H9 (cell line): ENCODE data around the gene RPUSD3. TPM values are rescaled to one million over a fixed set of nuclear protein-coding genes. Genes with fewer than 3 reads are reported as not detected.

ENCODE experiments used
- DNase-seq: peaks from one replicate; pipeline ENCODE4 v3.0.0-alpha.2; 2017
- H2AFZ ChIP-seq: one replicate; pipeline ENCODE4 v1.6.1; 2013; ENCODE audit warnings: mild to moderate bottlenecking, low read length, control low read depth, moderate library complexity
- H2AK5ac ChIP-seq: 2 replicates; pipeline ENCODE4 v1.6.1; 2013; ENCODE audit warnings: low read length, control low read depth, mixed read lengths; ENCODE audit not compliant: insufficient read length
- H2BK120ac ChIP-seq: one replicate; pipeline ENCODE4 v1.6.1; 2013; ENCODE audit warnings: low read depth, mild to moderate bottlenecking, low read length, control low read depth, inconsistent platforms; ENCODE audit not compliant: poor library complexity, severe bottlenecking
- H2BK12ac ChIP-seq: 2 replicates; pipeline ENCODE4 v1.6.1; 2013; ENCODE audit warnings: low read length, control low read depth, mixed read lengths, low read depth; ENCODE audit not compliant: insufficient read length
- H2BK15ac ChIP-seq: 2 replicates; pipeline ENCODE4 v1.6.1; 2013; ENCODE audit warnings: low read depth, low read length, control low read depth
- H2BK20ac ChIP-seq: one replicate; pipeline ENCODE4 v1.6.1; 2013; ENCODE audit warnings: low read depth, mild to moderate bottlenecking, low read length, control low read depth, inconsistent platforms; ENCODE audit not compliant: poor library complexity, severe bottlenecking
- H2BK5ac ChIP-seq: 2 replicates; pipeline ENCODE4 v1.6.1; 2013; ENCODE audit warnings: low read length, control low read depth, mixed read lengths; ENCODE audit not compliant: insufficient read length
- H3K14ac ChIP-seq: 2 replicates; pipeline ENCODE4 v1.6.1; 2013; ENCODE audit warnings: low read length, control low read depth; ENCODE audit not compliant: insufficient read depth
- H3K18ac ChIP-seq: 2 replicates; pipeline ENCODE4 v1.6.1; 2013; ENCODE audit warnings: low read depth, mild to moderate bottlenecking, mixed read lengths, low read length, control low read depth; ENCODE audit not compliant: insufficient read length
- H3K23ac ChIP-seq: 2 replicates; pipeline ENCODE4 v1.6.1; 2013; ENCODE audit warnings: low read length, control low read depth, mixed read lengths, low read depth; ENCODE audit not compliant: insufficient read length
- H3K23me2 ChIP-seq: 2 replicates; pipeline ENCODE4 v1.6.1; 2013; ENCODE audit warnings: low read depth, mild to moderate bottlenecking, mixed read lengths, low read length, control low read depth; ENCODE audit not compliant: insufficient read length, poor library complexity, severe bottlenecking
- H3K27ac ChIP-seq: 2 replicates; pipeline ENCODE4 v1.5.1; 2013; ENCODE audit warnings: low read length, control low read depth, mixed read lengths, low read depth; ENCODE audit not compliant: insufficient read length
- H3K27me3 ChIP-seq: 2 replicates; pipeline ENCODE4 v1.6.1; 2013; ENCODE audit warnings: low read length, control low read depth, inconsistent platforms; ENCODE audit not compliant: insufficient read depth
- H3K4ac ChIP-seq: 2 replicates; pipeline ENCODE4 v1.6.1; 2013; ENCODE audit warnings: low read depth, mild to moderate bottlenecking, control low read depth, inconsistent platforms, low read length, moderate library complexity
- H3K4me1 ChIP-seq: 2 replicates; pipeline ENCODE4 v1.6.1; 2013; ENCODE audit warnings: low read length, control low read depth, inconsistent platforms; ENCODE audit not compliant: insufficient read depth
- H3K4me2 ChIP-seq: 2 replicates; pipeline ENCODE4 v1.6.1; 2013; ENCODE audit warnings: low read length, control low read depth, mixed read lengths; ENCODE audit not compliant: insufficient read length, insufficient read depth
- H3K56ac ChIP-seq: 2 replicates; pipeline ENCODE4 v1.6.1; 2013; ENCODE audit warnings: low read depth, mild to moderate bottlenecking, mixed read lengths, low read length, control low read depth; ENCODE audit not compliant: insufficient read length
- H3K79me1 ChIP-seq: 2 replicates; pipeline ENCODE4 v1.6.1; 2013; ENCODE audit warnings: low read depth, mild to moderate bottlenecking, moderate library complexity, low read length, control low read depth, inconsistent platforms; ENCODE audit not compliant: insufficient read depth, poor library complexity, severe bottlenecking
- H3K79me2 ChIP-seq: 2 replicates; pipeline ENCODE4 v1.6.1; 2013; ENCODE audit warnings: low read length, control low read depth, inconsistent platforms; ENCODE audit not compliant: insufficient read depth
- H3K9ac ChIP-seq: 2 replicates; pipeline ENCODE4 v1.6.1; 2013; ENCODE audit warnings: low read length, control low read depth, mixed read lengths; ENCODE audit not compliant: insufficient read length; ENCODE audit errors: extremely low read depth
- H3K9me3 ChIP-seq: one replicate; pipeline ENCODE4 v1.6.1; 2013; ENCODE audit warnings: low read depth, low read length, inconsistent platforms; ENCODE audit not compliant: control insufficient read depth
- H3T11ph ChIP-seq: one replicate; pipeline ENCODE4 v1.6.1; 2013; ENCODE audit warnings: mild to moderate bottlenecking, low read length, control low read depth, inconsistent platforms
- H4K20me1 ChIP-seq: one replicate; pipeline ENCODE4 v1.6.1; 2013; ENCODE audit not compliant: control insufficient read depth, insufficient read length, insufficient read depth
- H4K5ac ChIP-seq: 2 replicates; pipeline ENCODE4 v1.6.1; 2013; ENCODE audit warnings: low read depth, mild to moderate bottlenecking, mixed read lengths, low read length, control low read depth; ENCODE audit not compliant: insufficient read length
- H4K8ac ChIP-seq: replicated peaks from 2 replicates; pipeline ENCODE4 v1.6.1; 2013; ENCODE audit warnings: low read length, control low read depth, mixed read lengths, low read depth; ENCODE audit not compliant: insufficient read length
- H4K91ac ChIP-seq: 2 replicates; pipeline ENCODE4 v1.6.1; 2013; ENCODE audit warnings: low read depth, mild to moderate bottlenecking, moderate library complexity, mixed read lengths, low read length, control low read depth; ENCODE audit not compliant: insufficient read length
- H3K27ac Mint-ChIP-seq, 3 experiments: 2 replicates in 2 of 3; 3 replicates in 1 of 3; pipeline ENCODE4 v1.8.0; 2020 to 2021; ENCODE audit warnings: mixed read lengths in 3 of 3, mild to moderate bottlenecking in 1 of 3, moderate library complexity in 1 of 3
- H3K27me3 Mint-ChIP-seq: 2 replicates; pipeline ENCODE4 v1.8.0; 2021; ENCODE audit warnings: low read depth, mild to moderate bottlenecking, moderate library complexity, mixed read lengths
- H3K36me3 Mint-ChIP-seq, 3 experiments: 2 replicates in 2 of 3; 3 replicates in 1 of 3; pipeline ENCODE4 v1.8.0; 2020 to 2021; ENCODE audit warnings: low read depth in 3 of 3, mixed read lengths in 3 of 3; ENCODE audit not compliant: insufficient read depth in 1 of 3
- H3K4me1 Mint-ChIP-seq, 2 experiments: 2 replicates each; pipeline ENCODE4 v1.8.0; 2020; ENCODE audit warnings: mixed read lengths in 2 of 2
- H3K4me3 Mint-ChIP-seq, 2 experiments: 2 replicates in 1 of 2; 3 replicates in 1 of 2; pipeline ENCODE4 v1.8.0; 2020 to 2021; ENCODE audit warnings: mild to moderate bottlenecking in 2 of 2, mixed read lengths in 2 of 2, moderate library complexity in 1 of 2
- H3K9me3 Mint-ChIP-seq, 2 experiments: 2 replicates in 1 of 2; 3 replicates in 1 of 2; pipeline ENCODE4 v1.8.0; 2020; ENCODE audit warnings: mild to moderate bottlenecking in 2 of 2, mixed read lengths in 2 of 2, moderate library complexity in 1 of 2
- whole genome bisulfite sequencing: extraction: QIAGEN DNeasy Blood & Tissue Kit; methylation state at CpG from one replicate; pipeline ENCODE4 v1.1.7; 2013; ENCODE audit warnings: missing lambda C conversion rate, low lambda C conversion rate, mixed read lengths; ENCODE audit not compliant: insufficient read length; ENCODE audit errors: extremely low coverage; 5-methylcytosine and 5-hydroxymethylcytosine counted together
- total RNA-seq: library from RNA; stranded (reverse); gene quantifications from 2 replicates; pipeline ENCODE4 v1.2.1, GENCODE V29; 2021
- TF ChIP-seq, protein P1 (sequence below): fragments of 200-600 bp; sonication (generic); conservative IDR thresholded peaks from 3 replicates; pipeline ENCODE4 v1.8.0; 2021; ENCODE audit warnings: antibody characterized with exemption, mild to moderate bottlenecking

RPUSD3 gene
- total RNA-seq, 1 experiment from 2014 or later = 59.5 TPM

DNA sequence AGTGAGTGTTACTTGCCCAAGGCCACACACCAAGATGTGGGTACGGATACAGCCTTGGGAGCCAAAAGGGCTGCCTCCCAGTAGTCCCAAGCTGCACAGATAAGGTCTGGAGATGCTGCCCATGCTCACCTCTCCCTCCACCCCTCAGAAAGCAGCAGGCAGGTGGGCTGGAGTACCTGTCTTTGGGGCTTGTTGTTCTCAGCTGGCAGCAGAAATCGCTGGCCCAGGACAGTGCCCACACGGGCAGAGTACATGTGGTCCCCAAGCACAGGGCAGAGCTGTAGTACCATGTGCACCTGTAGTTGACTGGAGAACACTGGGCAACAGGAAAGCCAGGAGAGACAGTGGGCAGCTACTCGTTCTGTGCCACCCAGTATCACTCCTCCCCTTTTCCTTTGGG, 5.0 kb downstream of the RPUSD3 start:
- Histone ChIP-seq H4K91ac (no peak overlapping the region), H3K23me2 (peaks cover 5% of the 10 kb centered on the region), H3K4me1 (no peaks in the 10 kb centered on the region), H4K8ac (no peak overlapping the region), H2AK5ac (no peak overlapping the region), H2AFZ (no peak overlapping the region), H2BK5ac (no peak overlapping the region), H4K5ac (no peak overlapping the region), H3K23ac (no peak overlapping the region), H3T11ph (no peak overlapping the region), H3K79me1 (no peaks in the 10 kb centered on the region), H2BK12ac (no peak overlapping the region), H3K14ac (no peak overlapping the region), H3K9me3 (no peaks in the 10 kb centered on the region), H3K4me2 (no peak overlapping the region), H4K20me1 (no peaks in the 10 kb centered on the region), H2BK20ac (no peak overlapping the region), H3K27ac (no peak overlapping the region), H2BK120ac (no peak overlapping the region), H3K56ac (no peak overlapping the region), H3K27me3 (no peaks in the 10 kb centered on the region; the same call in 1 of the 2 replicates), H2BK15ac (no peak overlapping the region), H3K4ac (no peak overlapping the region), H3K18ac (no peak overlapping the region), H3K9ac (no peak overlapping the region), H3K79me2 (no peaks in the 10 kb centered on the region)
- no peak overlapping the region for H3K4me3 Mint-ChIP-seq
- TF ChIP-seq, protein P1, sequence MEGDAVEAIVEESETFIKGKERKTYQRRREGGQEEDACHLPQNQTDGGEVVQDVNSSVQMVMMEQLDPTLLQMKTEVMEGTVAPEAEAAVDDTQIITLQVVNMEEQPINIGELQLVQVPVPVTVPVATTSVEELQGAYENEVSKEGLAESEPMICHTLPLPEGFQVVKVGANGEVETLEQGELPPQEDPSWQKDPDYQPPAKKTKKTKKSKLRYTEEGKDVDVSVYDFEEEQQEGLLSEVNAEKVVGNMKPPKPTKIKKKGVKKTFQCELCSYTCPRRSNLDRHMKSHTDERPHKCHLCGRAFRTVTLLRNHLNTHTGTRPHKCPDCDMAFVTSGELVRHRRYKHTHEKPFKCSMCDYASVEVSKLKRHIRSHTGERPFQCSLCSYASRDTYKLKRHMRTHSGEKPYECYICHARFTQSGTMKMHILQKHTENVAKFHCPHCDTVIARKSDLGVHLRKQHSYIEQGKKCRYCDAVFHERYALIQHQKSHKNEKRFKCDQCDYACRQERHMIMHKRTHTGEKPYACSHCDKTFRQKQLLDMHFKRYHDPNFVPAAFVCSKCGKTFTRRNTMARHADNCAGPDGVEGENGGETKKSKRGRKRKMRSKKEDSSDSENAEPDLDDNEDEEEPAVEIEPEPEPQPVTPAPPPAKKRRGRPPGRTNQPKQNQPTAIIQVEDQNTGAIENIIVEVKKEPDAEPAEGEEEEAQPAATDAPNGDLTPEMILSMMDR = no peak
- no peaks in the 10 kb centered on the region for H3K9me3 Mint-ChIP-seq
- DNase-seq = no peak
- peaks cover 24 to 58% (median 48%) of the 10 kb centered on the region in 3 experiments for H3K36me3 Mint-ChIP-seq
- WGBS = no CpG with 5 or more reads among the region's 4 CpGs
- peaks cover 0 to 3% of the 10 kb centered on the region in 2 experiments; a peak in 3 of 4 replicates for H3K4me1 Mint-ChIP-seq
- H3K27ac Mint-ChIP-seq = no peak overlapping the region
- H3K27me3 Mint-ChIP-seq = no peaks in the 10 kb centered on the region
